WTC11 (cell line): ENCODE results near the gene PCBP1.
"Not testable (repeated sequence)": the region's sequence is repeated elsewhere in the genome, so short reads cannot be mapped to it uniquely, and the experiment has no call there.

Source experiments
- CREB1 ChIP-seq: sonication (generic); formaldehyde crosslinking; IDR thresholded peaks from 2 replicates; pipeline ENCODE4 v1.8.0; 2023; ENCODE audit warnings: mild to moderate bottlenecking, missing genetic modification reagents
- CTCF ChIP-seq: fragments of 200-600 bp; IDR thresholded peaks from 2 replicates; pipeline ENCODE4 v1.8.0; 2022; ENCODE audit warnings: antibody characterized with exemption
- FOXP1 ChIP-seq: sonication (generic); formaldehyde crosslinking; IDR thresholded peaks from 2 replicates; pipeline ENCODE4 v1.8.0; 2022; ENCODE audit warnings: missing genetic modification reagents, mild to moderate bottlenecking, moderate library complexity, borderline replicate concordance
- GRHL2 ChIP-seq: fragments of 250-450 bp; sonication (Bioruptor Pico); IDR thresholded peaks from 2 replicates; pipeline ENCODE4 v1.8.0; 2022; ENCODE audit warnings: mild to moderate bottlenecking, moderate library complexity; ENCODE audit not compliant: insufficient replicate concordance, severe bottlenecking
- JUN ChIP-seq: sonication (generic); formaldehyde crosslinking; IDR thresholded peaks from 2 replicates; pipeline ENCODE4 v1.8.0; 2023; ENCODE audit warnings: mild to moderate bottlenecking, missing genetic modification reagents
- MAX ChIP-seq: sonication (generic); formaldehyde crosslinking; IDR thresholded peaks from 2 replicates; pipeline ENCODE4 v1.8.0; 2022; ENCODE audit warnings: mild to moderate bottlenecking, missing genetic modification reagents
- RELA ChIP-seq: sonication (generic); formaldehyde crosslinking; IDR thresholded peaks from 2 replicates; pipeline ENCODE4 v1.8.1; 2022; ENCODE audit warnings: missing genetic modification reagents, mild to moderate bottlenecking, borderline replicate concordance
- ZBTB21 ChIP-seq: sonication (generic); formaldehyde crosslinking; IDR thresholded peaks from 2 replicates; pipeline ENCODE4 v1.8.1; 2023; ENCODE audit warnings: mild to moderate bottlenecking, missing genetic modification reagents, borderline replicate concordance
- ZBTB43 ChIP-seq: sonication (generic); formaldehyde crosslinking; IDR thresholded peaks from 2 replicates; pipeline ENCODE4 v1.8.1; 2023; ENCODE audit warnings: mild to moderate bottlenecking, missing genetic modification reagents
- ZNF121 ChIP-seq: sonication (generic); formaldehyde crosslinking; IDR thresholded peaks from 2 replicates; pipeline ENCODE4 v1.8.0; 2023; ENCODE audit warnings: missing genetic modification reagents

DNA sequence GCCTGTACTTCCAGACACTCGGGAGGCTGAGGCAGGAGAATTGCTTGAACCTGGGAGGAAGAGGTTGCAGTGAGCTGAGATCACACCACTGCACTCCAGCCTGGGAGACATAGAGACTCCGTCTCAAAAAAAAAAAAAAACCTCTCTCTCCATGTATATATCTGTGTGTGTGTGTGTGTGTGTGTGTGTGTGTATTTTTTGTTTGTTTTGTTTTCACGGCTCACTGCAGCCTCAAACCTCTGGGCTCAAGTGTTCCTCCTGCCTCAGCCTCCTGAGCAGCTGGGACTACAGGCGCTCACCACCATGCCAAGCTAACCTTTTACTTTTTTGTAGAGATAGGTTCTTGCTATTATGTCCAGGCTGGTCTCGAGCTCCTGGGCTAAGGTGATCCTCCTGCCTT, 23.1 kb downstream of the PCBP1 start:
- not testable (repeated sequence) for TF ChIP-seq MAX (CRISPR knock-in tag); FOXP1 (CRISPR knock-in tag); ZBTB43; CTCF; JUN (CRISPR knock-in tag); RELA (CRISPR knock-in tag); GRHL2 (CRISPR knock-in tag); CREB1; ZNF121 (CRISPR knock-in tag); ZBTB21 (CRISPR knock-in tag)
